HCT116 (cell line): ENCODE results near the gene METTL26. TPM values are rescaled to one million over a fixed set of nuclear protein-coding genes. Genes with fewer than 3 reads are reported as not detected.
A peak's percentile ranks its signal among the peaks of the same experiment; 100 is the strongest.

ENCODE experiments used
- ATAC-seq: fragments of 200-7000 bp; cut with Tn5 transposase; 2 replicates; pipeline ENCODE4 v1.9.1; 2020; ENCODE audit warnings: mild to moderate bottlenecking, moderate library complexity
- BruUV-seq: library from RNA; stranded (reverse); fragments of 400-500 nt; replicated peaks from 2 replicates; lab custom pipeline; 2021; lab: Mats Ljungman, UMichigan
- CTCF ChIA-PET: fragments of 300-600 bp; sonication (Branson Sonifier 250); formaldehyde crosslinking; loops from one replicate; lab custom pipeline; 2021; ENCODE audit warnings: antibody characterized with exemption; lab: Charles Lee
- POLR2A ChIA-PET: fragments of 300-600, 350-600 bp; sonication (Branson Sonifier 250); formaldehyde crosslinking; loops from one replicate; lab custom pipeline; 2021; ENCODE audit warnings: antibody characterized with exemption; lab: Charles Lee
- RAD21 ChIA-PET, 2 experiments: fragments of 300-600 bp; sonication (Branson Sonifier 250); formaldehyde crosslinking; loops; one replicate each; lab custom pipeline; 2023; ENCODE audit warnings: low total read pairs in 2 of 2; ENCODE audit not compliant: uncharacterized antibody in 2 of 2, unreplicated experiment in 2 of 2, low non-redundant PET in 1 of 2; lab: Charles Lee
- DNase-seq: peaks from one replicate; pipeline ENCODE4 v3.0.0-alpha.2; 2010; ENCODE audit warnings: low read depth, low spot score
- H2AFZ ChIP-seq: fragments of 200-600 bp; shearing (Covaris generic), sonication (generic); 2 replicates; pipeline ENCODE4 v1.6.1; 2017; ENCODE audit warnings: low read depth, mixed run types, mixed read lengths, antibody characterized with exemption, low read length; ENCODE audit not compliant: poor library complexity, severe bottlenecking
- H3K27ac ChIP-seq: 2 replicates; pipeline ENCODE4 v1.5.1; 2012; ENCODE audit warnings: low read depth, low read length
- H3K27me3 ChIP-seq: fragments of 200-600 bp; sonication (generic); 2 replicates; pipeline ENCODE4 v1.6.1; 2016; ENCODE audit warnings: mixed run types, low read length, mixed read lengths; ENCODE audit not compliant: insufficient read depth
- H3K36me3 ChIP-seq, 2 experiments: fragments of 200-500 bp in 1 of 2; fragments of 200-600 bp in 1 of 2; sonication (Bioruptor generic) in 1 of 2; sonication (generic) in 1 of 2; 2 replicates each; pipeline versions ENCODE4 v1.5.1 to v1.6.1; 2014 to 2016; ENCODE audit warnings: low read length in 2 of 2, inconsistent platforms in 1 of 2, mixed read lengths in 1 of 2, mixed run types in 1 of 2; ENCODE audit not compliant: insufficient read depth in 2 of 2, control insufficient read depth in 1 of 2
- H3K4me1 ChIP-seq, 2 experiments: fragments of 200-600 bp in 1 of 2; sonication (generic) in 1 of 2; 2 replicates each; pipeline versions ENCODE4 v1.5.1 to v1.6.1; 2012 to 2017; ENCODE audit warnings: low read length in 2 of 2, inconsistent platforms in 1 of 2, mild to moderate bottlenecking in 1 of 2, mixed read lengths in 1 of 2, mixed run types in 1 of 2, moderate library complexity in 1 of 2; ENCODE audit not compliant: insufficient read depth in 2 of 2, control insufficient read depth in 1 of 2
- H3K4me2 ChIP-seq: fragments of 200-600 bp; sonication (generic); 2 replicates; pipeline ENCODE4 v1.6.1; 2017; ENCODE audit warnings: mixed run types, low read length, mixed read lengths
- H3K4me3 ChIP-seq, 2 experiments: fragments of 200-600 bp in 1 of 2; sonication (generic) in 1 of 2; replicated peaks in 1 of 2; 2 replicates each; pipeline ENCODE4 v1.5.1; 2011 to 2016; ENCODE audit warnings: low read length in 2 of 2, control low read depth in 1 of 2, low read depth in 1 of 2, mild to moderate bottlenecking in 1 of 2, mixed read lengths in 1 of 2, mixed run types in 1 of 2
- H3K79me2 ChIP-seq: fragments of 200-600 bp; sonication (generic); 2 replicates; pipeline ENCODE4 v1.6.1; 2017; ENCODE audit warnings: mild to moderate bottlenecking, mixed run types, low read length, moderate library complexity, mixed read lengths; ENCODE audit not compliant: insufficient read depth
- H3K9ac ChIP-seq: fragments of 200-600 bp; sonication (generic); 2 replicates; pipeline ENCODE4 v1.6.1; 2016; ENCODE audit warnings: low read length, mixed read lengths
- H3K9me2 ChIP-seq: fragments of 200-600 bp; sonication (generic), shearing (Covaris generic); 2 replicates; pipeline ENCODE4 v1.6.1; 2017; ENCODE audit warnings: mixed run types, mild to moderate bottlenecking, moderate library complexity; ENCODE audit not compliant: insufficient read depth
- H3K9me3 ChIP-seq, 2 experiments: fragments of 200-500 bp in 1 of 2; fragments of 200-600 bp in 1 of 2; sonication (Bioruptor generic) in 1 of 2; sonication (generic) in 1 of 2; 2 replicates each; pipeline ENCODE4 v1.6.1; 2014 to 2017; ENCODE audit warnings: low read length in 2 of 2, mixed read lengths in 2 of 2, inconsistent platforms in 1 of 2, low read depth in 1 of 2, mild to moderate bottlenecking in 1 of 2, mixed run types in 1 of 2, moderate library complexity in 1 of 2; ENCODE audit not compliant: control insufficient read depth in 1 of 2, insufficient read depth in 1 of 2
- H4K20me1 ChIP-seq: fragments of 200-600 bp; sonication (generic), shearing (Covaris generic); 2 replicates; pipeline ENCODE4 v1.6.1; 2017; ENCODE audit warnings: mixed run types, mild to moderate bottlenecking, moderate library complexity; ENCODE audit not compliant: insufficient read depth
- CBX3 ChIP-seq: IDR thresholded peaks from 2 replicates; pipeline ENCODE4 v1.6.1; 2012; ENCODE audit warnings: low read depth
- CEBPB ChIP-seq: IDR thresholded peaks from 2 replicates; pipeline ENCODE4 v1.6.1; 2012; ENCODE audit warnings: low read depth
- EGR1 ChIP-seq: IDR thresholded peaks from 2 replicates; pipeline ENCODE4 v1.6.1; 2012; ENCODE audit warnings: low read depth
- ELF1 ChIP-seq: IDR thresholded peaks from 2 replicates; pipeline ENCODE4 v1.6.1; 2012; ENCODE audit warnings: low read depth, borderline replicate concordance
- EZH2 ChIP-seq: fragments of 200-600 bp; sonication (generic); IDR thresholded peaks from 2 replicates; pipeline ENCODE4 v1.6.1; 2017; ENCODE audit warnings: antibody characterized with exemption, mixed run types
- JUND ChIP-seq: IDR thresholded peaks from 2 replicates; pipeline ENCODE4 v1.6.1; 2012
- POLR2A ChIP-seq: IDR thresholded peaks from 2 replicates; pipeline ENCODE4 v1.7.0; 2011; ENCODE audit warnings: borderline replicate concordance; ENCODE audit not compliant: insufficient read depth, insufficient read length; ENCODE audit errors: extremely low read depth
- POLR2AphosphoS5 ChIP-seq: IDR thresholded peaks from 2 replicates; pipeline ENCODE4 v1.6.1; 2011; ENCODE audit warnings: mild to moderate bottlenecking, low read depth, low read length, moderate library complexity
- RAD21 ChIP-seq: IDR thresholded peaks from 2 replicates; pipeline ENCODE4 v1.6.1; 2012; ENCODE audit warnings: low read depth, mild to moderate bottlenecking
- SIN3A ChIP-seq: IDR thresholded peaks from 2 replicates; pipeline ENCODE4 v1.6.1; 2012; ENCODE audit warnings: low read depth
- SRF ChIP-seq: IDR thresholded peaks from 2 replicates; pipeline ENCODE4 v1.6.1; 2012; ENCODE audit warnings: low read depth
- ZNF274 ChIP-seq: fragments of 200-500 bp; sonication (Bioruptor generic); IDR thresholded peaks from 2 replicates; pipeline ENCODE4 v1.6.1; 2014; ENCODE audit warnings: mild to moderate bottlenecking, low read depth, low read length, inconsistent platforms
- intact Hi-C: fragments of 100-400 bp; cut with micrococcal nuclease; formaldehyde crosslinking; loops from 2 replicates; pipeline ENCODE4 v1.10.0; 2022
- total RNA-seq: library from RNA; stranded (reverse); gene quantifications from one replicate; pipeline ENCODE4 v1.2.1, GENCODE V29; 2021; ENCODE audit not compliant: unreplicated experiment
- TF ChIP-seq, protein P1 (sequence below): IDR thresholded peaks from 2 replicates; pipeline ENCODE4 v1.6.1; 2012
- TF ChIP-seq, protein P2 (sequence below): IDR thresholded peaks from 2 replicates; pipeline ENCODE4 v1.6.1; 2012; ENCODE audit warnings: low read depth
- TF ChIP-seq, protein P3 (sequence below): IDR thresholded peaks from 2 replicates; pipeline ENCODE4 v1.6.1; 2012
- TF ChIP-seq, protein P4 (sequence below): IDR thresholded peaks from 2 replicates; pipeline ENCODE4 v1.6.1; 2011; ENCODE audit warnings: mild to moderate bottlenecking, low read length, moderate library complexity; ENCODE audit not compliant: insufficient replicate concordance; ENCODE audit errors: extremely low read depth

Gene METTL26
- total RNA-seq, 1 experiment from 2014 or later = 85.7 TPM

DNA sequence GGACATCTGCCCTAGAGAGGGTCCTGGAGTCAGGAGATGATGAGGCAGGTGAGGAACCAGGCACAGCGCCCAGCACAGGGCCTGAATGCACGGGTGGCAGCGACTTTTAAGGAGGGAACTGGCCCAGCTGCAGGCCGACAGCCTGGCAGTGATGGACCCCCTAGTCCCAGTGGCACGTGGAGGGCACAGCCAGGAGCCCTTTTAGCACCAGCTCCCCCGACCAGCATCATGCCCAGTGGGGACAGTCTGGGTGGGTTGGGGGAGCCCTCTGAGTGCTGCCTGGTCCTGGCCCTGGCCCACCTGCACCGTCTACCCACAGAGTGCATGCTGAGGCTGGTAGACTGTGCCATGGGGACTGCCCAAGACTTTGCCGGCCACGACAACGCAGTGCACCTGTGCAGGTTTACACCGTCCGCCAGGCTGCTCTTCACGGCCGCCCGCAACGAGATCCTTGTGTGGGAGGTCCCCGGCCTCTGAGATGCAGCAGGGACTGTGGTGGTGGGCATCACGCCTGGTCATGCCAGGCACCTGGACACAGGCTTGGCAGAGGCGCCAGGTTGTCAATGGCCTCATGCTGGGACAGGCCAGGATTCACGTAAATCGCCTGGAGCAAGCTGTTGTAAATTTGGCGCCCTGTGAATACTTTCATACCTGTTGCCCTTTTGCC is 31.1 kb upstream of the METTL26 start:
- H3K79me2 ChIP-seq = peaks cover 26% of the 10 kb centered on the region
- no peaks in the 10 kb centered on the region for H4K20me1 ChIP-seq
- peak overlapping the region; percentile 78 for H3K27ac ChIP-seq
- intact Hi-C loops = no loop called here
- RAD21 ChIA-PET = no interaction called here
- CTCF ChIA-PET = no interaction called here
- TF ChIP-seq CBX3 = no peak
- TF ChIP-seq, protein P1, sequence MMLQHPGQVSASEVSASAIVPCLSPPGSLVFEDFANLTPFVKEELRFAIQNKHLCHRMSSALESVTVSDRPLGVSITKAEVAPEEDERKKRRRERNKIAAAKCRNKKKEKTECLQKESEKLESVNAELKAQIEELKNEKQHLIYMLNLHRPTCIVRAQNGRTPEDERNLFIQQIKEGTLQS = no peak
- no peak for TF ChIP-seq EZH2
- TF ChIP-seq ELF1 = no peak
- TF ChIP-seq POLR2AphosphoS5 = no peak
- TF ChIP-seq, protein P2, sequence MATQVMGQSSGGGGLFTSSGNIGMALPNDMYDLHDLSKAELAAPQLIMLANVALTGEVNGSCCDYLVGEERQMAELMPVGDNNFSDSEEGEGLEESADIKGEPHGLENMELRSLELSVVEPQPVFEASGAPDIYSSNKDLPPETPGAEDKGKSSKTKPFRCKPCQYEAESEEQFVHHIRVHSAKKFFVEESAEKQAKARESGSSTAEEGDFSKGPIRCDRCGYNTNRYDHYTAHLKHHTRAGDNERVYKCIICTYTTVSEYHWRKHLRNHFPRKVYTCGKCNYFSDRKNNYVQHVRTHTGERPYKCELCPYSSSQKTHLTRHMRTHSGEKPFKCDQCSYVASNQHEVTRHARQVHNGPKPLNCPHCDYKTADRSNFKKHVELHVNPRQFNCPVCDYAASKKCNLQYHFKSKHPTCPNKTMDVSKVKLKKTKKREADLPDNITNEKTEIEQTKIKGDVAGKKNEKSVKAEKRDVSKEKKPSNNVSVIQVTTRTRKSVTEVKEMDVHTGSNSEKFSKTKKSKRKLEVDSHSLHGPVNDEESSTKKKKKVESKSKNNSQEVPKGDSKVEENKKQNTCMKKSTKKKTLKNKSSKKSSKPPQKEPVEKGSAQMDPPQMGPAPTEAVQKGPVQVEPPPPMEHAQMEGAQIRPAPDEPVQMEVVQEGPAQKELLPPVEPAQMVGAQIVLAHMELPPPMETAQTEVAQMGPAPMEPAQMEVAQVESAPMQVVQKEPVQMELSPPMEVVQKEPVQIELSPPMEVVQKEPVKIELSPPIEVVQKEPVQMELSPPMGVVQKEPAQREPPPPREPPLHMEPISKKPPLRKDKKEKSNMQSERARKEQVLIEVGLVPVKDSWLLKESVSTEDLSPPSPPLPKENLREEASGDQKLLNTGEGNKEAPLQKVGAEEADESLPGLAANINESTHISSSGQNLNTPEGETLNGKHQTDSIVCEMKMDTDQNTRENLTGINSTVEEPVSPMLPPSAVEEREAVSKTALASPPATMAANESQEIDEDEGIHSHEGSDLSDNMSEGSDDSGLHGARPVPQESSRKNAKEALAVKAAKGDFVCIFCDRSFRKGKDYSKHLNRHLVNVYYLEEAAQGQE = no peak
- TF ChIP-seq EGR1 = no peak
- TF ChIP-seq ZNF274 = no peak
- no peak for TF ChIP-seq POLR2A
- TF ChIP-seq SRF = no peak
- no peak for TF ChIP-seq SIN3A
- TF ChIP-seq, protein P3, sequence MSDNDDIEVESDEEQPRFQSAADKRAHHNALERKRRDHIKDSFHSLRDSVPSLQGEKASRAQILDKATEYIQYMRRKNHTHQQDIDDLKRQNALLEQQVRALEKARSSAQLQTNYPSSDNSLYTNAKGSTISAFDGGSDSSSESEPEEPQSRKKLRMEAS = no peak
- TF ChIP-seq CEBPB = no peak
- TF ChIP-seq, protein P4, sequence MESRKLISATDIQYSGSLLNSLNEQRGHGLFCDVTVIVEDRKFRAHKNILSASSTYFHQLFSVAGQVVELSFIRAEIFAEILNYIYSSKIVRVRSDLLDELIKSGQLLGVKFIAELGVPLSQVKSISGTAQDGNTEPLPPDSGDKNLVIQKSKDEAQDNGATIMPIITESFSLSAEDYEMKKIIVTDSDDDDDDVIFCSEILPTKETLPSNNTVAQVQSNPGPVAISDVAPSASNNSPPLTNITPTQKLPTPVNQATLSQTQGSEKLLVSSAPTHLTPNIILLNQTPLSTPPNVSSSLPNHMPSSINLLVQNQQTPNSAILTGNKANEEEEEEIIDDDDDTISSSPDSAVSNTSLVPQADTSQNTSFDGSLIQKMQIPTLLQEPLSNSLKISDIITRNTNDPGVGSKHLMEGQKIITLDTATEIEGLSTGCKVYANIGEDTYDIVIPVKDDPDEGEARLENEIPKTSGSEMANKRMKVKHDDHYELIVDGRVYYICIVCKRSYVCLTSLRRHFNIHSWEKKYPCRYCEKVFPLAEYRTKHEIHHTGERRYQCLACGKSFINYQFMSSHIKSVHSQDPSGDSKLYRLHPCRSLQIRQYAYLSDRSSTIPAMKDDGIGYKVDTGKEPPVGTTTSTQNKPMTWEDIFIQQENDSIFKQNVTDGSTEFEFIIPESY = no peak
- TF ChIP-seq JUND = no peak
- no peak for TF ChIP-seq RAD21
- H3K36me3 ChIP-seq = no peaks in the 10 kb centered on the region; a peak in 1 of 4 replicates
- BruUV-seq = no TSS peak
- H3K9me2 ChIP-seq = no peaks in the 10 kb centered on the region
- H3K4me3 ChIP-seq = peak overlapping the region in 1 of 2 experiments; percentile 72; a peak in 2 of 4 replicates
- no peak overlapping the region for H2AFZ ChIP-seq
- H3K4me1 ChIP-seq = peaks cover 0 to 10% of the 10 kb centered on the region in 2 experiments; a peak in 1 of 4 replicates
- H3K27me3 ChIP-seq = no peaks in the 10 kb centered on the region
- POLR2A ChIA-PET = no interaction called here
- 0 out of 2 replicates have a peak, but pooled peaks have one; percentile 1 for ATAC-seq
- no peak for DNase-seq
- peak overlapping the region; percentile 23; the same call in 1 of the 2 replicates for H3K9ac ChIP-seq
- H3K4me2 ChIP-seq = peak overlapping the region; percentile 40
- H3K9me3 ChIP-seq = no peaks in the 10 kb centered on the region
